ENCODE measurements around the gene CLVS2. TPM values are rescaled to one million over a fixed set of nuclear protein-coding genes. Genes with fewer than 3 reads are reported as not detected.

Gene CLVS2
- total and polyA plus RNA-seq, 2 experiments from 2014 or later, result 0.08 to 0.66 TPM

DNA sequence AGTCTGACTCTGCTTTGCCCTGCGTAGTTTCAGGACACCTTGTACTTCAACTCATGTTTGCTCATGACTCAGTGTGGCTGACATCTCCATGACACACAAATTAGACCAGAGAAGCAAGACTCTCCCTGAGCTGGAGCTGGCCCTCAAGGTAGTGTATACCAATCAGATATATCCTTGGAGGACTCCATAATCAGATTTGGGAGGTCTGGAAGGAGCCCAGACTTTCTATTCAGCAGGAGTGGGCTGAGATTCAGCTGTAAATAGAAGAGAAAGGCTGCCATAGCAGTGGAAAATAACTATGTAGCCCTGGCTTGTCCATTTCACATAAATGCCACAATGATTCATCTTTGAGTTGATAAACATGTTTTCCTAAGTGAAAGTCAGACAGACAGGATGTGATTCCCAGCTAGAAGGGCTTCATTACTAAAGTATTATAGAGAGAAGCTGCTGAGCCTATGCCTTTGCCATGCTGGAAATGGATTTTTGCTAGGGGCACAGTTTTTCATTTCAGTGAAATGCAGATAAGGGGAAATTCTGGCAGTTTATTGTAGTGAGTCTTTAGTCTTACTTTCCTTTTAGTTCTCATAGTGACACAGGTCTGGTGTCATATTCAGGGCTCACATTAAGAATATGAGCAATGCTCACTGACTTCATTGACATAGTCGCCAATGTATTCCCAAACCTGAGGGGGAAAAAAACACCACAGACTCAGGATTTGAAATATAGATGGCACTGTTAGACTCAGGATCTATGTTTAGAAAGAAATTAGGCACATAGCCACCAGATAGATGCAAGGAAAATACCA, 95.3 kb downstream of the CLVS2 start (continued):
- TF ChIP-seq, protein P1, sequence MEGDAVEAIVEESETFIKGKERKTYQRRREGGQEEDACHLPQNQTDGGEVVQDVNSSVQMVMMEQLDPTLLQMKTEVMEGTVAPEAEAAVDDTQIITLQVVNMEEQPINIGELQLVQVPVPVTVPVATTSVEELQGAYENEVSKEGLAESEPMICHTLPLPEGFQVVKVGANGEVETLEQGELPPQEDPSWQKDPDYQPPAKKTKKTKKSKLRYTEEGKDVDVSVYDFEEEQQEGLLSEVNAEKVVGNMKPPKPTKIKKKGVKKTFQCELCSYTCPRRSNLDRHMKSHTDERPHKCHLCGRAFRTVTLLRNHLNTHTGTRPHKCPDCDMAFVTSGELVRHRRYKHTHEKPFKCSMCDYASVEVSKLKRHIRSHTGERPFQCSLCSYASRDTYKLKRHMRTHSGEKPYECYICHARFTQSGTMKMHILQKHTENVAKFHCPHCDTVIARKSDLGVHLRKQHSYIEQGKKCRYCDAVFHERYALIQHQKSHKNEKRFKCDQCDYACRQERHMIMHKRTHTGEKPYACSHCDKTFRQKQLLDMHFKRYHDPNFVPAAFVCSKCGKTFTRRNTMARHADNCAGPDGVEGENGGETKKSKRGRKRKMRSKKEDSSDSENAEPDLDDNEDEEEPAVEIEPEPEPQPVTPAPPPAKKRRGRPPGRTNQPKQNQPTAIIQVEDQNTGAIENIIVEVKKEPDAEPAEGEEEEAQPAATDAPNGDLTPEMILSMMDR (conservative IDR thresholded peaks at IDR 0.05; ENCODE audit: low read depth in 2 of 2), result no peak
- TF ChIP-seq EZH2 (IDR thresholded peaks at IDR 0.05; ENCODE audit: low read depth, unreplicated experiment) (no peak), ZNF331 (CRISPR knock-in tag; IDR thresholded peaks at IDR 0.05; ENCODE audit: low read depth) (no peak), NANOG (IDR thresholded peaks at IDR 0.05; ENCODE audit: borderline replicate concordance) (no peak), CREB1 (CRISPR knock-in tag; IDR thresholded peaks at IDR 0.05; ENCODE audit: low read depth) (no peak)
- TF ChIP-seq, protein P2, sequence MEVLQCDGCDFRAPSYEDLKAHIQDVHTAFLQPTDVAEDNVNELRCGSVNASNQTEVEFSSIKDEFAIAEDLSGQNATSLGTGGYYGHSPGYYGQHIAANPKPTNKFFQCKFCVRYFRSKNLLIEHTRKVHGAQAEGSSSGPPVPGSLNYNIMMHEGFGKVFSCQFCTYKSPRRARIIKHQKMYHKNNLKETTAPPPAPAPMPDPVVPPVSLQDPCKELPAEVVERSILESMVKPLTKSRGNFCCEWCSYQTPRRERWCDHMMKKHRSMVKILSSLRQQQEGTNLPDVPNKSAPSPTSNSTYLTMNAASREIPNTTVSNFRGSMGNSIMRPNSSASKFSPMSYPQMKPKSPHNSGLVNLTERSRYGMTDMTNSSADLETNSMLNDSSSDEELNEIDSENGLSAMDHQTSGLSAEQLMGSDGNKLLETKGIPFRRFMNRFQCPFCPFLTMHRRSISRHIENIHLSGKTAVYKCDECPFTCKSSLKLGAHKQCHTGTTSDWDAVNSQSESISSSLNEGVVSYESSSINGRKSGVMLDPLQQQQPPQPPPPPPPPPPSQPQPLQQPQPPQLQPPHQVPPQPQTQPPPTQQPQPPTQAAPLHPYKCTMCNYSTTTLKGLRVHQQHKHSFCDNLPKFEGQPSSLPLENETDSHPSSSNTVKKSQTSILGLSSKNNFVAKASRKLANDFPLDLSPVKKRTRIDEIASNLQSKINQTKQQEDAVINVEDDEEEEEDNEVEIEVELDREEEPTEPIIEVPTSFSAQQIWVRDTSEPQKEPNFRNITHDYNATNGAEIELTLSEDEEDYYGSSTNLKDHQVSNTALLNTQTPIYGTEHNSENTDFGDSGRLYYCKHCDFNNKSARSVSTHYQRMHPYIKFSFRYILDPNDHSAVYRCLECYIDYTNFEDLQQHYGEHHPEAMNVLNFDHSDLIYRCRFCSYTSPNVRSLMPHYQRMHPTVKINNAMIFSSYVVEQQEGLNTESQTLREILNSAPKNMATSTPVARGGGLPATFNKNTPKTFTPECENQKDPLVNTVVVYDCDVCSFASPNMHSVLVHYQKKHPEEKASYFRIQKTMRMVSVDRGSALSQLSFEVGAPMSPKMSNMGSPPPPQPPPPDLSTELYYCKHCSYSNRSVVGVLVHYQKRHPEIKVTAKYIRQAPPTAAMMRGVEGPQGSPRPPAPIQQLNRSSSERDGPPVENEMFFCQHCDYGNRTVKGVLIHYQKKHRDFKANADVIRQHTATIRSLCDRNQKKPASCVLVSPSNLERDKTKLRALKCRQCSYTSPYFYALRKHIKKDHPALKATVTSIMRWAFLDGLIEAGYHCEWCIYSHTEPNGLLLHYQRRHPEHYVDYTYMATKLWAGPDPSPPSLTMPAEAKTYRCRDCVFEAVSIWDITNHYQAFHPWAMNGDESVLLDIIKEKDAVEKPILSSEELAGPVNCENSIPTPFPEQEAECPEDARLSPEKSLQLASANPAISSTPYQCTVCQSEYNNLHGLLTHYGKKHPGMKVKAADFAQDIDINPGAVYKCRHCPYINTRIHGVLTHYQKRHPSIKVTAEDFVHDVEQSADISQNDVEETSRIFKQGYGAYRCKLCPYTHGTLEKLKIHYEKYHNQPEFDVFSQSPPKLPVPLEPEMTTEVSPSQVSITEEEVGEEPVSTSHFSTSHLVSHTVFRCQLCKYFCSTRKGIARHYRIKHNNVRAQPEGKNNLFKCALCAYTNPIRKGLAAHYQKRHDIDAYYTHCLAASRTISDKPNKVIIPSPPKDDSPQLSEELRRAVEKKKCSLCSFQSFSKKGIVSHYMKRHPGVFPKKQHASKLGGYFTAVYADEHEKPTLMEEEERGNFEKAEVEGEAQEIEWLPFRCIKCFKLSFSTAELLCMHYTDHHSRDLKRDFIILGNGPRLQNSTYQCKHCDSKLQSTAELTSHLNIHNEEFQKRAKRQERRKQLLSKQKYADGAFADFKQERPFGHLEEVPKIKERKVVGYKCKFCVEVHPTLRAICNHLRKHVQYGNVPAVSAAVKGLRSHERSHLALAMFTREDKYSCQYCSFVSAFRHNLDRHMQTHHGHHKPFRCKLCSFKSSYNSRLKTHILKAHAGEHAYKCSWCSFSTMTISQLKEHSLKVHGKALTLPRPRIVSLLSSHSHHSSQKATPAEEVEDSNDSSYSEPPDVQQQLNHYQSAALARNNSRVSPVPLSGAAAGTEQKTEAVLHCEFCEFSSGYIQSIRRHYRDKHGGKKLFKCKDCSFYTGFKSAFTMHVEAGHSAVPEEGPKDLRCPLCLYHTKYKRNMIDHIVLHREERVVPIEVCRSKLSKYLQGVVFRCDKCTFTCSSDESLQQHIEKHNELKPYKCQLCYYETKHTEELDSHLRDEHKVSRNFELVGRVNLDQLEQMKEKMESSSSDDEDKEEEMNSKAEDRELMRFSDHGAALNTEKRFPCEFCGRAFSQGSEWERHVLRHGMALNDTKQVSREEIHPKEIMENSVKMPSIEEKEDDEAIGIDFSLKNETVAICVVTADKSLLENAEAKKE (CRISPR knock-in tag; IDR thresholded peaks at IDR 0.05), result no peak

DNA sequence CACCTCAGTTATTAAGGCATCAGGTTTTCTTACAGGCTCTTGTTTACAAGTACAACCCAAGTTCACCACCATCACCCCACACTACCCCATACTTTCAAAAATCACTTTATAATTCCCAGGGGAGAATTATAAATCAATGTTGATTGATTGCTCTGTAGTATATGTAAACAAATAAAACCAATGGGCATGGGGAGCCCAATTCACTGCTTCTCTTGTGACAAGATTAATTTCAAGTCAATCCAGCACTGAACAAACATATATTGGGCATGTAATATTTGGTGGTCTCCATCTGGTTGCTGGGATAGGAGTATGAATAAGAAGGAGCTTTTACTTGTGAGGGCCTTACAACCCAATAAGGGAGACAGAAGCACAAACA, 95.8 kb downstream of the CLVS2 start:
- no peaks in the 10 kb centered on the region for H3K27me3 ChIP-seq (ENCODE audit: insufficient read depth)
- no peak overlapping the region for H3K27ac ChIP-seq (ENCODE audit: low read depth)
- no peaks in the 10 kb centered on the region for H3K9me2 ChIP-seq (ENCODE audit: insufficient read depth)
- H4K20me1 ChIP-seq (replicated peaks; ENCODE audit: insufficient read depth), result no peaks in the 10 kb centered on the region
- DNase-seq (ENCODE audit: low spot score) (no peak), ATAC-seq (no peak)
- Mint-ChIP-seq H3K4me1 (no peaks in the 10 kb centered on the region; the same call in 2 of the 3 replicates), H3K4me3 (no peak overlapping the region), H3K27ac (no peak overlapping the region), H3K27me3 (ENCODE audit: insufficient read depth, low read depth, poor library complexity) (peaks cover 2% of the 10 kb centered on the region), H3K9me3 (no peaks in the 10 kb centered on the region), H3K36me3 (ENCODE audit: low read depth) (no peaks in the 10 kb centered on the region)
- H3K36me3 ChIP-seq (ENCODE audit: insufficient read depth), result no peaks in the 10 kb centered on the region
- no peaks in the 10 kb centered on the region for H3K4me1 ChIP-seq (ENCODE audit: insufficient read depth)
- no peaks in the 10 kb centered on the region for H3K79me2 ChIP-seq (replicated peaks; ENCODE audit: insufficient read depth)
- no peak overlapping the region for H2AFZ ChIP-seq
- TF ChIP-seq EZH2phosphoT487 (IDR thresholded peaks at IDR 0.05; ENCODE audit: unreplicated experiment), result no peak
- no peak overlapping the region for H3K4me2 ChIP-seq
- no peak overlapping the region for H3K4me3 ChIP-seq
- H3F3A ChIP-seq (replicated peaks; ENCODE audit: low read depth), result no peaks in the 10 kb centered on the region

All from GM23338 (cell line).